Stomach (tissue), 9 donors: ENCODE data around the gene DNAJC1. TPM values are rescaled to one million over a fixed set of nuclear protein-coding genes. Genes with fewer than 3 reads are reported as not detected.

Experiments used
- DNase-seq, 2 donors: peaks; one replicate each; pipeline versions ENCODE4 v3.0.0 to v3.0.0-alpha.2; 2013 to 2019
- H3K27ac ChIP-seq, 5 donors: fragments of 200-600 bp in 4 of 5; sonication (generic) in 4 of 5; one replicate each; pipeline ENCODE4 v1.5.1; 2013 to 2019; ENCODE audit warnings: mild to moderate bottlenecking in 1 of 5, moderate library complexity in 1 of 5
- H3K27me3 ChIP-seq, 3 donors: fragments of 200-600 bp; sonication (generic); one replicate each; pipeline ENCODE4 v1.5.1; 2017 to 2019; ENCODE audit warnings: mixed run types in 1 of 3
- H3K36me3 ChIP-seq, 4 donors: fragments of 200-600 bp; sonication (generic); 1 replicate in 3 of 4; 2 replicates in 1 of 4; pipeline ENCODE4 v1.5.1; 2016 to 2019
- H3K4me1 ChIP-seq, 4 donors: fragments of 200-600 bp; sonication (generic); one replicate each; pipeline ENCODE4 v1.5.1; 2016 to 2019
- H3K4me3 ChIP-seq, 4 donors: fragments of 200-600 bp; sonication (generic) in 3 of 4; one replicate each; pipeline ENCODE4 v1.5.1; 2016 to 2019; ENCODE audit warnings: mild to moderate bottlenecking in 1 of 4
- H3K9me3 ChIP-seq, 4 donors: fragments of 200-600 bp; sonication (generic); one replicate each; pipeline ENCODE4 v1.5.1; 2016 to 2019
- EP300 ChIP-seq: sonication (generic); formaldehyde crosslinking; IDR thresholded peaks from one replicate; pipeline ENCODE4 v1.6.1; 2017; ENCODE audit warnings: antibody characterized with exemption
- POLR2A ChIP-seq, 4 donors: fragments of 450-650 bp; IDR thresholded peaks; one replicate each; pipeline ENCODE4 v1.6.1; 2016; ENCODE audit warnings: antibody characterized with exemption in 4 of 4, control low read depth in 2 of 4, mild to moderate bottlenecking in 1 of 4, moderate library complexity in 1 of 4
- POLR2AphosphoS5 ChIP-seq, 3 donors: sonication (generic); formaldehyde crosslinking; IDR thresholded peaks; one replicate each; pipeline ENCODE4 v1.6.1; 2016; ENCODE audit warnings: antibody characterized with exemption in 3 of 3
- WGBS, 5 donors: extraction: QIAGEN DNeasy Blood & Tissue Kit in 3 of 5; methylation state at CpG; one replicate each; pipeline versions ENCODE4 v1.1.5 to v1.1.7; 2013 to 2018; 5-methylcytosine and 5-hydroxymethylcytosine counted together
- intact Hi-C: fragments of 100-400 bp; cut with DNase I; formaldehyde crosslinking; loops from one replicate; pipeline ENCODE4 v1.15.1; 2023; ENCODE audit warnings: low total_unique reads
- polyA plus RNA-seq, 3 donors: library from polyadenylated mRNA; stranded (reverse); fragments of 200-250 nt; gene quantifications; one replicate each; pipeline ENCODE4 v1.2.3, GENCODE V29; 2013
- total RNA-seq, 5 donors: library from RNA; depleted of rRNA; stranded (reverse); fragments of >200 nt; gene quantifications; one replicate each; pipeline versions ENCODE4 v1.1.0 to v1.2.3, GENCODE V29; 2014 to 2016
- TF ChIP-seq, protein P1 (sequence below), 7 experiments: fragments of 450-650 bp in 4 of 7; fragments of 200-600 bp in 3 of 7; sonication (generic) in 3 of 7; IDR thresholded peaks; one replicate each; pipeline ENCODE4 v1.5.1; 2016 to 2019; ENCODE audit warnings: antibody characterized with exemption in 7 of 7, control low read depth in 2 of 7, mild to moderate bottlenecking in 1 of 7
- donor health status: healthy with polysubstance abuse.
- donor health status: Bipolar disorder and iron deficiency.
- donor health status: healthy.

Gene DNAJC1
- total and polyA plus RNA-seq, 8 donors = 16.3 to 344 (median 29.9) TPM

DNA sequence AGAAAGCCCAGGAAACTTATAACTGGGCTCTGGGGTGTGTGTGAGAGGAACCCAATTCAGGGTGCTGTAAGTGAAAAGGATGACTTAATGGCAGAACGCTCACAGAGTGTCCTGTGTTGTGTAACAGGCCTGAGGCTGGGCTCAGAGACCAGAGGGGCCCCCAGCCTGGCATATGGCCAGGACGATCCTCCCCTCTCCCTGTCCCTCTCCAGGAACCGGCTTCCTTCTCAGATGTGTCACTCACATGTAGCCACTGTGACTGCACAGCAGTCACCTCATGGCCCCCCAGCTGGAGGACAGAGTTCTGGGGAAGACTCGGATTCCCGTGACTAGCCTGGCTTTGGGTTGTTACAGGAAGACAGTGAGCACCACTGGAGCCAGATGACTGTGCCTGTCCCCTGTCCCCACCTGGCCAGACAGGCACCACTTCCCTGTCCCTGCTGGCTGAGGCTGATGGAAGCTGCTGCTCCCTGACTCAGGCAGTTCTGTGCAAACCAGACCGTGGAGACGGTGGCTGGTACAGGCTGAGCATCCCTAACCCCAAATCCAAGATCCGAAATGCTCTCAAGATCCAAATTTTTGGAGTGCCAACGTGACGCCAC is 249.0 kb downstream of the DNAJC1 start:
- Histone ChIP-seq H3K4me3 (no peak overlapping the region), H3K27me3 (no peaks in the 10 kb centered on the region), H3K4me1 (peaks cover 0 to 7% (median 2%) of the 10 kb centered on the region in 4 donors), H3K9me3 (no peaks in the 10 kb centered on the region), H3K36me3 (peaks cover 7 to 59% (median 52%) of the 10 kb centered on the region in 4 donors), H3K27ac (no peak overlapping the region)
- intact Hi-C loops = no loop called here
- WGBS, 5 donors = 83 to 95% (median 88%) methylated on average over 7 to 10 of the region's 10 CpGs
- TF ChIP-seq EP300 = no peak
- TF ChIP-seq, protein P1, sequence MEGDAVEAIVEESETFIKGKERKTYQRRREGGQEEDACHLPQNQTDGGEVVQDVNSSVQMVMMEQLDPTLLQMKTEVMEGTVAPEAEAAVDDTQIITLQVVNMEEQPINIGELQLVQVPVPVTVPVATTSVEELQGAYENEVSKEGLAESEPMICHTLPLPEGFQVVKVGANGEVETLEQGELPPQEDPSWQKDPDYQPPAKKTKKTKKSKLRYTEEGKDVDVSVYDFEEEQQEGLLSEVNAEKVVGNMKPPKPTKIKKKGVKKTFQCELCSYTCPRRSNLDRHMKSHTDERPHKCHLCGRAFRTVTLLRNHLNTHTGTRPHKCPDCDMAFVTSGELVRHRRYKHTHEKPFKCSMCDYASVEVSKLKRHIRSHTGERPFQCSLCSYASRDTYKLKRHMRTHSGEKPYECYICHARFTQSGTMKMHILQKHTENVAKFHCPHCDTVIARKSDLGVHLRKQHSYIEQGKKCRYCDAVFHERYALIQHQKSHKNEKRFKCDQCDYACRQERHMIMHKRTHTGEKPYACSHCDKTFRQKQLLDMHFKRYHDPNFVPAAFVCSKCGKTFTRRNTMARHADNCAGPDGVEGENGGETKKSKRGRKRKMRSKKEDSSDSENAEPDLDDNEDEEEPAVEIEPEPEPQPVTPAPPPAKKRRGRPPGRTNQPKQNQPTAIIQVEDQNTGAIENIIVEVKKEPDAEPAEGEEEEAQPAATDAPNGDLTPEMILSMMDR (IDR thresholded peaks at IDR 0.05) = no peak
- TF ChIP-seq POLR2AphosphoS5 (IDR thresholded peaks at IDR 0.05) = no peak
- TF ChIP-seq POLR2A (IDR thresholded peaks at IDR 0.05) = no peak
- no peak for DNase-seq

DNA sequence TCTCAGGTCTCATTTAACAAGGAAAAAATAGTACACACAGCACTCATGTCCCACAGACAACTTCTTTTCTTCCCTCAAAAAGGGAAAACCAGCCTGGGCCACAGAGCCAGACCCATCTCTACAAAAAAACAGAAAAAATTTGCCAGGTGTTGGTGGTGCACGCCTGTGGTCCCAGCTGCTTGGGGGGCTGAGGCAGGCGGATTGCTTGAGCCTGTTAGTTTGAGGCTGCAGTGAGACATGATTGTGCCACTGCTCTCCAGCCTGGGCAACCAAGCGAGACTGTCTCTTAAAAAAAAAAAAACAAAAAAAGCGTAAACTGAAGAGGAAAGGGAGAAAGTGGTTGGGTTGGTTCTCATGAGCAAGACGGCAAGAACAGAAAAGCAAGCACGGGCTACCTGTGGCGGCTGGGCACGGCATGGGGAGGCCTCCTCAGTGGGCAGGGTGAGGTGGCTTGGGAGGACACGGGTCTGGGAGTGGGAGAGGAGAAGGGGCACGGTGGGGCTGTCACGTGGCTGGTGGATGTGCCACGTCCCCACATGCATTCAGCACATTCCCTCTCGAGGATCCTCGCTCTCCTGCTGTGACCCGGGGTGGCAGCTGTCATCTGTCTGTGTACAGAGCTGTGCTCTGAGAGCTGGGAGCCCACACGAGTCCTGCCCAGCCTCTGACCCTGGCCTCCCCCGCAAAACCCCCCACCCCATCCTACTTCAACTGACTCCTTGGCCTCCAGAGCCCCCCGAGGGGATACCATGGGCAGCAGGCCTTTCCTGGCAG is 249.8 kb downstream of the DNAJC1 start:
- 89 to 94% (median 92%) methylated on average over 18 of the region's 18 CpGs for WGBS, 5 donors
- intact Hi-C loops = no loop called here
- Histone ChIP-seq H3K9me3 (no peaks in the 10 kb centered on the region), H3K27ac (no peak overlapping the region), H3K4me1 (peaks cover 0 to 11% (median 2%) of the 10 kb centered on the region in 4 donors), H3K27me3 (no peaks in the 10 kb centered on the region), H3K36me3 (peaks cover 0 to 52% (median 44%) of the 10 kb centered on the region in 4 donors), H3K4me3 (no peak overlapping the region)
- no peak for DNase-seq
- TF ChIP-seq EP300 = no peak
- TF ChIP-seq, protein P1 (IDR thresholded peaks at IDR 0.05) = no peak
- TF ChIP-seq POLR2AphosphoS5 (IDR thresholded peaks at IDR 0.05) = no peak
- no peak for TF ChIP-seq POLR2A (IDR thresholded peaks at IDR 0.05)

DNA sequence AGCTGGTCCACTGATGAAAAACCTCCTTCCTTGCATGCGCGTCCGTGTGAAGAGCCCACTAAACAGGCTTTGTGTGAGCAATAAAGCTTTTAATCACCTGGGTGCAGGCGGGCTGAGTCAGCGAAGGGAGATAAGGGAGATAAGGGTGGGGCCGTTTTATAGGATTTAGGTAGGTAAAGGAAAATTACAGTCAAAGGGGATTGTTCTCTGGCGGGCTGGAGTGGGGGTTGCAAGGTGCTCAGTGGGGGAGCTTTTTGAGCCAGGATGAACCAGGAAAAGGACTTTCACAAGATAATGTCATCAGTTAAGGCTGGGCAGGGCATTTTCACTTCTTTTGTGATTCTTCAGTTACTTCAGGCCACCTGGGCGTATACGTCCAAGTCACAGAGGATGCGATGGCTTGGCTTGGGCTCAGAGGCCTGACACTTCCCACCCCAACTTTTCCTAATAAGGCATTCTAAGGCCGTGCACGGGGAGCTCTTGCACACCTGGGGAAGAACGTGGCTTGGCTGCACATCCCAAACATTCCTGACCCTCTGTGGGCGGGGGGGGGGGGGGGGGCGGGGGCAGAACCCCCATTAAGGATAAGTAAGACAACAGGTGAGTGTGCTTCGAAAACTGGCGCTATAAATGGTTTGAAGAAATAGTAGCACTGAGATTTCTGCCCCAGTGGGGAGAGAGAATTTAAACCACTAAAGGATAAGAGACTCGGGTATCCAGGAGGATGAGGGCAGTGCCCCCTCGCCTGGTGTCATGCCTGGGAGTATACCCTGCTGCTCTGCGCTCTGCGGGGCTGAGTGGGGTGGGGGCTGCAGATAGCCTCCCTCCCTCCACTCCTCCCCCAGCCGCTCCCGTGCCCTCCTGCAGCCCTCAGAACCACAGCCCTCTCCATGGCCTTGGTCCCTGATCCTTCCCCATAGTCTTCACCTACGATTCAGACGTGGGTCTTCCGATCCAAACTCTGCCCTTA is 251.9 kb downstream of the DNAJC1 start:
- Histone ChIP-seq H3K27ac (no peak overlapping the region), H3K27me3 (no peaks in the 10 kb centered on the region), H3K36me3 (peaks cover 0 to 37% (median 24%) of the 10 kb centered on the region in 4 donors), H3K4me1 (peaks cover 0 to 11% (median 2%) of the 10 kb centered on the region in 4 donors), H3K9me3 (no peaks in the 10 kb centered on the region), H3K4me3 (no peak overlapping the region)
- no peak for DNase-seq
- 64 to 81% (median 70%) methylated on average over 23 to 26 of the region's 26 CpGs for WGBS, 5 donors
- TF ChIP-seq POLR2AphosphoS5 (IDR thresholded peaks at IDR 0.05) = no peak
- TF ChIP-seq, protein P1 (IDR thresholded peaks at IDR 0.05) = no peak
- no peak for TF ChIP-seq EP300
- no peak for TF ChIP-seq POLR2A (IDR thresholded peaks at IDR 0.05)
- intact Hi-C loops = no loop called here

DNA sequence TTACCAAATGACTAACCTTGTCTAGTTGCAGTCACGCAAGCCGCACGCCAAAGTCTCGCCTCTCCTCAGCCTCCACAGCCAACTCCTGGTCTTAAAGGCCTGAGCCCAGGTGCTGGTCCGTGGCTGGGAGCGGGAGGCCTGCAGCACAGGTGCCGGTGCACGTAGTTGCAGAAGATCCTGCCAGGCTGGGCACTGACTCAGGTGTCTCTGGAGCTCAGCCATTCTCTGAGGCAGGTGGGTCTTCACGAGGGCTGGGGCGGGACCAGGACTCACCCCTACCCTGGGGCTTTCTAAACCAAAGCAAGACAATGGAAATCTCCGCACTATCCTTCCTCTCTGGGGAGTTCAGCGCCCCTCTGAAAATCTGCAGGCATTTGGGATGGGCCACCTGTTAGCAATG is 253.1 kb downstream of the DNAJC1 start:
- no peak overlapping the region for H3K27ac ChIP-seq
- no peaks in the 10 kb centered on the region for H3K9me3 ChIP-seq
- no peaks in the 10 kb centered on the region for H3K27me3 ChIP-seq
- 84 to 91% (median 90%) methylated on average over 12 of the region's 12 CpGs for WGBS, 5 donors
- intact Hi-C loops = no loop called here
- no peak for TF ChIP-seq EP300
- TF ChIP-seq POLR2A (IDR thresholded peaks at IDR 0.05) = no peak
- TF ChIP-seq, protein P1 (IDR thresholded peaks at IDR 0.05) = no peak
- no peak for TF ChIP-seq POLR2AphosphoS5 (IDR thresholded peaks at IDR 0.05)
- DNase-seq = no peak
- peaks cover 0 to 11% (median 2%) of the 10 kb centered on the region in 4 donors for H3K4me1 ChIP-seq
- peaks cover 0 to 24% (median 16%) of the 10 kb centered on the region in 4 donors for H3K36me3 ChIP-seq
- H3K4me3 ChIP-seq = no peak overlapping the region
